D721Med (cell line): ENCODE measurements around the gene GALNT11.

Experiments
- DNase-seq: peaks from one replicate; pipeline ENCODE4 v3.0.0; 2011; ENCODE audit warnings: low spot score; ENCODE audit not compliant: insufficient read length
- FAIRE-seq: peaks from 2 replicates; lab custom pipeline; 2011; peaks lifted over from hg19 to GRCh38; lab: Jason Lieb, UNC
- CTCF ChIP-seq: IDR thresholded peaks from 2 replicates; pipeline ENCODE4 v1.5.1; 2012; ENCODE audit warnings: mild to moderate bottlenecking, control low read depth; ENCODE audit not compliant: insufficient read depth; ENCODE audit errors: missing control alignments

The GALNT11 gene

GRCh38 chr7:151992375-151992774, 33.1 kb upstream of the GALNT11 start:
- FAIRE-seq (no peak), DNase-seq (no peak)
- peak; percentile 7 for TF ChIP-seq CTCF

GRCh38 chr7:151993977-151994676, 31.3 kb upstream of the GALNT11 start:
- TF ChIP-seq CTCF, result no peak
- DNase-seq (no peak), FAIRE-seq (no peak)

GRCh38 chr7:151999424-152000090, 25.9 kb upstream of the GALNT11 start:
- TF ChIP-seq CTCF, result no peak
- FAIRE-seq, result no peak
- no peak for DNase-seq

GRCh38 chr7:152000191-152000590, 25.3 kb upstream of the GALNT11 start:
- DNase-seq (no peak), FAIRE-seq (no peak)
- TF ChIP-seq CTCF, result no peak

DNA sequence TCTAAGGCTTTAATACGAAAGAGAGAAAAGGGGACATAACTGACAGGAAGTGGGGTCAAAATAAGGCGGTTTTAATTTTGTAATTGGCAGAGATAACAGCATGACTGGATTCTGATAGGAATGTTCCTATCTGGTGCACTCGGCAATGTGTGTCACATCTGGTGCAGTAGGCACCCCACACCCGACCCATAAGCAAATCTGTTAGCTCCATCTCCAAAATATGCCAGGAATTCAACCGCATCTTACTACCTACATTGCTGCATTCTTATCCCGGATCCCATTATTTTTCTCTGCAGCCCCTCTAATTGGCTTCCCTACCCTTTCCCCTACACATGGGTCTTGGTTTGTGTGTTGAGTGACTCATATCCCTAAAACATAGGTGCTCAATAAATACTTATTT, 19.1 kb upstream of the GALNT11 start:
- DNase-seq (no peak), FAIRE-seq (no peak)
- TF ChIP-seq CTCF, result no peak

- no peak for FAIRE-seq
- DNase-seq, result no peak
- no peak for TF ChIP-seq CTCF
Observed at GRCh38 chr7:152011860-152012259, 13.6 kb upstream of the GALNT11 start.

- FAIRE-seq (no peak), DNase-seq (no peak)
- TF ChIP-seq CTCF, result no peak
Observed at GRCh38 chr7:152013230-152013629, 12.2 kb upstream of the GALNT11 start.
